ENCODE measurements around the gene CELF4.

The CELF4 gene

DNA sequence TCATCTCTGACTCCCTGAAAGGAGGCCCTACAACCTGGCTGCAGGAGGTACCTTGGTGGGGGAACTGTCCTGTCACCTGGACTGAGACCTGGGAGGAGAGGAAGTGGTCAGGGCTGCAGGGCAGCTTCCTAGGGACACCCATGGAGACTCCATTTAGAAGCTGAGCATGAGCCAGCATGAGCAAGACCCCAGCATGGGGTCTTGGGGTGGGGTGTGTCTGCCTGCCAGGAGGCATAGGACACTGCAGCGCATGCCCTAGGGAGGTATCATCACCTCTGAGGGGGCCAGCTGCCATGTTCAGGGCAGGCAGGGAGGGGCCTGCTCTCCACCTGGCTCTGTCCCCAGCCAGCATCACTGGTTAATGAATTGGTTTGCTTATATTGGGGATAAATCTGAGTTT is 249.7 kb downstream of the CELF4 start:
- H3K9ac ChIP-seq (ENCODE audit: low read length in 5 of 5), result no peak overlapping the region
- H3K9me3 ChIP-seq (ENCODE audit: control insufficient read depth in 5 of 5, low read length in 5 of 5), result no peaks in the 10 kb centered on the region
- no peaks in the 10 kb centered on the region for H3K4me1 ChIP-seq (ENCODE audit: control insufficient read depth in 5 of 5, insufficient read depth in 5 of 5, low read length in 5 of 5)
- H3K27ac ChIP-seq (ENCODE audit: low read depth, low read length), result no peak overlapping the region
- no peak overlapping the region for H3K4me3 ChIP-seq (ENCODE audit: low read depth in 1 of 5, low read length in 5 of 5)
- peaks cover 0 to 10% (median 3%) of the 10 kb centered on the region in 5 donors for H3K27me3 ChIP-seq (ENCODE audit: control insufficient read depth in 5 of 5, insufficient read depth in 4 of 5, low read length in 5 of 5)
- no peaks in the 10 kb centered on the region for H3K36me3 ChIP-seq (ENCODE audit: control insufficient read depth in 5 of 5, insufficient read depth in 5 of 5, low read length in 5 of 5)

DNA sequence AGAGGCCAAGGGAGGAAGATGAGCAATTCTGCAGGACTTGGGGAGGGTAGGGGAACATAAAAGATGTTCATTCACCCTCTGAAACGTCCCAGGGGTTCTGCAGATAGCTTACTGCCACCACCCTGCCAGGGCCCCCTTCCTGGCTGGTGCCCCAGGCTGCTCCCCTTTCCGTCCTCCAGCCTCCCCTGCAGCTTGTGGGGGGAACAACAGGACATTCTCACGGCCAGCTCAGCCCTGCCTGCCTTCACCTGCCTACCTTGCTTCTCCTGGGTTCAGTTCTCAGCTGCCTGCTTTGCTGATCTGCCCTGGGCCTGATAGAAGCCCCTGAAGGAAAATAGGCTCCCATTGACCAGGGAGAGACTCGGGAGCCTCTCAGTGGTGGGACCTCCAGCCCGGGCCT is 251.1 kb downstream of the CELF4 start:
- Histone ChIP-seq H3K4me1 (ENCODE audit: control insufficient read depth in 5 of 5, insufficient read depth in 5 of 5, low read length in 5 of 5) (no peaks in the 10 kb centered on the region), H3K27me3 (ENCODE audit: control insufficient read depth in 5 of 5, insufficient read depth in 4 of 5, low read length in 5 of 5) (peaks cover 0 to 4% (median 0%) of the 10 kb centered on the region in 5 donors), H3K36me3 (ENCODE audit: control insufficient read depth in 5 of 5, insufficient read depth in 5 of 5, low read length in 5 of 5) (no peaks in the 10 kb centered on the region), H3K27ac (ENCODE audit: low read depth, low read length) (no peak overlapping the region), H3K9ac (ENCODE audit: low read length in 5 of 5) (no peak overlapping the region), H3K9me3 (ENCODE audit: control insufficient read depth in 5 of 5, low read length in 5 of 5) (no peaks in the 10 kb centered on the region), H3K4me3 (ENCODE audit: low read depth in 1 of 5, low read length in 5 of 5) (no peak overlapping the region)

DNA sequence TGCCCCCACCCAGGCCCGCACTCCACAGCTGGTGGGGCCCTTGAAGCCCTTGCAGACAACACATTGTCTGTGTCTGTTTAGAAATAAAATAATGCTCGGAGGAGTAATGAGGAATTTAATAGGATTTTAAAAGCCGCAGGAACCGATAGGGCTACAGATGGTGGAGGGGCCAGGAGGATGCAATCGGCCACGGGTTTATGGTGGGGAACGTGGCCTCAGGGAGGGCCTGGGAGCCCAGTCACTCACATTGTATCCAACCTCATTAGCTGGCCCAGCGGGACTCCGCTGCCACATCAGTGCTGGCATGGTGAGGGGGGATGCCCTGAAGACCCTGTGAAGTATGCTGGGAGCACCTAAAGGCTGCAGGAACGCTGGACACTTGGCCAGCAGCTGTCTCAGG is 252.0 kb downstream of the CELF4 start:
- no peaks in the 10 kb centered on the region for H3K36me3 ChIP-seq (ENCODE audit: control insufficient read depth in 5 of 5, insufficient read depth in 5 of 5, low read length in 5 of 5)

DNA sequence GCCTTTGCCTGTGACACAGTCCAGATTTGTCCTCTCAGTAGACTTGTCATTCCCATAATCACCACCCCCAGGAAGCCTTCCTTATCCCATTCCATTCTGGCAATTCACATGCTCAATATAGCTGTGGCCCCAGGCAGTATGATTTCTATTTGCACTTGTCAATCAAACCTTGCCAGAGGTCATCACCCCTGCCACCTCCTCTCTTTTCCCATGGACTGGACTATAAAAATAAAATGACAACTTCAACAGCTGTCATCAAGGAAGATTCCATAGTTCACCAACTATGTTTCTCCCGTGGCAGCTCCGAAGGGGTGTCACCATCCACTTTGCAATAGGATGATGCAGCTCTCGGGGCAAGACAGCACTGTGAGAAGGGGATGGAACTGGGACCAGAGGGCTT is 255.7 kb downstream of the CELF4 start:
- Histone ChIP-seq H3K4me1 (ENCODE audit: control insufficient read depth in 5 of 5, insufficient read depth in 5 of 5, low read length in 5 of 5) (no peaks in the 10 kb centered on the region), H3K27ac (ENCODE audit: low read depth, low read length) (no peak overlapping the region), H3K4me3 (ENCODE audit: low read depth in 1 of 5, low read length in 5 of 5) (no peak overlapping the region), H3K9ac (ENCODE audit: low read length in 5 of 5) (no peak overlapping the region), H3K9me3 (ENCODE audit: control insufficient read depth in 5 of 5, low read length in 5 of 5) (no peaks in the 10 kb centered on the region), H3K36me3 (ENCODE audit: control insufficient read depth in 5 of 5, insufficient read depth in 5 of 5, low read length in 5 of 5) (no peaks in the 10 kb centered on the region), H3K27me3 (ENCODE audit: control insufficient read depth in 5 of 5, insufficient read depth in 4 of 5, low read length in 5 of 5) (no peaks in the 10 kb centered on the region)

More for the DNA sequence above, 252.0 kb downstream of the CELF4 start:
- no peaks in the 10 kb centered on the region for H3K9me3 ChIP-seq (ENCODE audit: control insufficient read depth in 5 of 5, low read length in 5 of 5)
- H3K27ac ChIP-seq (ENCODE audit: low read depth, low read length), result no peak overlapping the region
- no peaks in the 10 kb centered on the region for H3K4me1 ChIP-seq (ENCODE audit: control insufficient read depth in 5 of 5, insufficient read depth in 5 of 5, low read length in 5 of 5)
- H3K9ac ChIP-seq (ENCODE audit: low read length in 5 of 5), result no peak overlapping the region
- H3K27me3 ChIP-seq (ENCODE audit: control insufficient read depth in 5 of 5, insufficient read depth in 4 of 5, low read length in 5 of 5), result no peaks in the 10 kb centered on the region
- no peak overlapping the region for H3K4me3 ChIP-seq (ENCODE audit: low read depth in 1 of 5, low read length in 5 of 5)

DNA sequence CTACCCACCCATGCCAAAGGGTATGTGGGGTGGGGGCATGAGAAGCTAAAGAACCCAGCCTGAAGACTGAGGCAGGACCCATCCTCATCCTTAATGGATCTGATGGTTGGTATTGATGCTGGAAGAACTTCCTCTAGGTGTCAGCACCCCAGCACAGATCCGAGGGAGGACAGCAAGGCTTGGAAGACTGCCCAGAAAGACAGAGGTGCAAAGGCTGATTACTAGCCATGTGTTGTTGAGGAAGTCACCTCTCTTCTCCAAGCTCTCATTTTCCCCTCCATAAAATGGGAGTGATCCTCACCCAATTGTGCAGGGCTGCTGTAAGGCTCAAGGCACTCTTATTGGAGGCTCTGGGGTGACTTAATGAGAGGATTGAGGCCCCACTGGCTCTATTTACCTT is 256.5 kb downstream of the CELF4 start:
- Histone ChIP-seq H3K9ac (ENCODE audit: low read length in 5 of 5) (no peak overlapping the region), H3K27ac (ENCODE audit: low read depth, low read length) (no peak overlapping the region), H3K27me3 (ENCODE audit: control insufficient read depth in 5 of 5, insufficient read depth in 4 of 5, low read length in 5 of 5) (no peaks in the 10 kb centered on the region), H3K9me3 (ENCODE audit: control insufficient read depth in 5 of 5, low read length in 5 of 5) (no peaks in the 10 kb centered on the region), H3K4me3 (ENCODE audit: low read depth in 1 of 5, low read length in 5 of 5) (no peak overlapping the region), H3K4me1 (ENCODE audit: control insufficient read depth in 5 of 5, insufficient read depth in 5 of 5, low read length in 5 of 5) (no peaks in the 10 kb centered on the region), H3K36me3 (ENCODE audit: control insufficient read depth in 5 of 5, insufficient read depth in 5 of 5, low read length in 5 of 5) (no peaks in the 10 kb centered on the region)

DNA sequence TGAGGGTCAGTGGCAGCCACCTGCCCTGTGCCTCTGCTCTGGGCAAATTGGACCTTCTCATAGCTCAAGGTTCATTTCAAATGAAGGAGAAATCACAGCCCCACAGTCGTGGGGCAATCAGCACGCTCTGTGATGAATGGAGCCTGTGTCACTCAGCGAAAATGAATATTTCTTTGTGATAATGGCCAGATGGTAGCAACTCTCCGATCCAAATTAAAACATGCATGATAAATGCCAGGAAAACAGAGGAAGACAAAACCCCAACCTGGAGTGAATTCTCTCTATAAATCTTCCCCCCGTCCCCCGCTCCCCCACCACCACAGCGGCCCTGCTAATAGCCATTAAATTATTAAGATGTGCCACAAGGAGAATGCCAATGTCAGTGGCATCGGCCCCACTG is 258.4 kb downstream of the CELF4 start:
- Histone ChIP-seq H3K4me1 (ENCODE audit: control insufficient read depth in 5 of 5, insufficient read depth in 5 of 5, low read length in 5 of 5) (no peaks in the 10 kb centered on the region), H3K9me3 (ENCODE audit: control insufficient read depth in 5 of 5, low read length in 5 of 5) (no peaks in the 10 kb centered on the region)

DNA sequence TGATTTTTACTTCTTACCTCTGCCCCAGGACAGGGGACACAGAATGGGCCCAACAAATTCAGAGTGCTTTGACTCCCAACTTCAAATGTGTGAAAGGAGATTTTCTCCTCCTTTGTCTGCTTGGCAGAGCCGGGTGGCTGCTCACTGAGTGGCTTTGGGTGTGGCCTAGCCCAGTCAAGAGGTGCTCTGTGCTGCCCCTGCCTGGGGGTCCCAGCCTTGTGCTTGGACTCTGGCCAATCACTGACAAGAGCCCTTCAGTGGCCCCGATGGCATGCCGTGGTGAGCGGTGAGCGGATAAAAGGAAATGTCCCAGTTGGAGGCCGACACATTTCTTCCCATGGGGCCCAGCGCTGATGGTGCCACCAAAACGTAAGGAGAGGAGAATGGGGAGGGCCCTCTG is 259.2 kb downstream of the CELF4 start:
- H3K4me3 ChIP-seq (ENCODE audit: low read depth in 1 of 5, low read length in 5 of 5), result no peak overlapping the region
- no peaks in the 10 kb centered on the region for H3K4me1 ChIP-seq (ENCODE audit: control insufficient read depth in 5 of 5, insufficient read depth in 5 of 5, low read length in 5 of 5)
- H3K9ac ChIP-seq (ENCODE audit: low read length in 5 of 5), result no peak overlapping the region

More for the DNA sequence above, 258.4 kb downstream of the CELF4 start:
- Histone ChIP-seq H3K9ac (ENCODE audit: low read length in 5 of 5) (no peak overlapping the region), H3K27me3 (ENCODE audit: control insufficient read depth in 5 of 5, insufficient read depth in 4 of 5, low read length in 5 of 5) (no peaks in the 10 kb centered on the region), H3K36me3 (ENCODE audit: control insufficient read depth in 5 of 5, insufficient read depth in 5 of 5, low read length in 5 of 5) (no peaks in the 10 kb centered on the region), H3K27ac (ENCODE audit: low read depth, low read length) (no peak overlapping the region), H3K4me3 (ENCODE audit: low read depth in 1 of 5, low read length in 5 of 5) (no peak overlapping the region)

DNA sequence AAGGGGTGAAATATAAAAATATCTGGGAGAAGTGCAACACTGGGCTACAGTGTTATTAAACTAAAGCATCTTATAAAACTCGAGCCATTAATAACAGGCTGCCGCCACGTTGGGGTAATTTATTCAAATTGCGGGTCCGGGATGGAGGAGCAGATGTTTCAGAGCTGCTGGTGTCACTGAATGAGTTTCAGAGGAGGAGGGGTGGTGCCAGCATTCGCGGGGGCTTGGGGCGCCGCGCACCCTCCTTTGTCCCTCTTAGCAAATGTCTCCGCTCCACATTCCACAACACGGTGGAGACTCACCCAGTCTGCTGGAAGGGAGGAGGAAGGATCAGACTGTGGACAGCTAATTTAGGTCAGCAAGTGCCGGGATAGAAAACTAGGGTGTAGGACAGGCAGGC is 260.5 kb downstream of the CELF4 start:
- no peak overlapping the region for H3K27ac ChIP-seq (ENCODE audit: low read depth, low read length)
- no peaks in the 10 kb centered on the region for H3K36me3 ChIP-seq (ENCODE audit: control insufficient read depth in 5 of 5, insufficient read depth in 5 of 5, low read length in 5 of 5)
- peaks cover 0 to under 1% (median 0%) of the 10 kb centered on the region in 5 donors for H3K4me1 ChIP-seq (ENCODE audit: control insufficient read depth in 5 of 5, insufficient read depth in 5 of 5, low read length in 5 of 5)
- H3K9ac ChIP-seq (ENCODE audit: low read length in 5 of 5), result no peak overlapping the region
- H3K27me3 ChIP-seq (ENCODE audit: control insufficient read depth in 5 of 5, insufficient read depth in 4 of 5, low read length in 5 of 5), result no peaks in the 10 kb centered on the region
- H3K4me3 ChIP-seq (ENCODE audit: low read depth in 1 of 5, low read length in 5 of 5), result no peak overlapping the region
- no peaks in the 10 kb centered on the region for H3K9me3 ChIP-seq (ENCODE audit: control insufficient read depth in 5 of 5, low read length in 5 of 5)

More for the DNA sequence above, 259.2 kb downstream of the CELF4 start:
- H3K27ac ChIP-seq (ENCODE audit: low read depth, low read length), result no peak overlapping the region
- H3K27me3 ChIP-seq (ENCODE audit: control insufficient read depth in 5 of 5, insufficient read depth in 4 of 5, low read length in 5 of 5), result no peaks in the 10 kb centered on the region
- H3K9me3 ChIP-seq (ENCODE audit: control insufficient read depth in 5 of 5, low read length in 5 of 5), result no peaks in the 10 kb centered on the region
- no peaks in the 10 kb centered on the region for H3K36me3 ChIP-seq (ENCODE audit: control insufficient read depth in 5 of 5, insufficient read depth in 5 of 5, low read length in 5 of 5)

DNA sequence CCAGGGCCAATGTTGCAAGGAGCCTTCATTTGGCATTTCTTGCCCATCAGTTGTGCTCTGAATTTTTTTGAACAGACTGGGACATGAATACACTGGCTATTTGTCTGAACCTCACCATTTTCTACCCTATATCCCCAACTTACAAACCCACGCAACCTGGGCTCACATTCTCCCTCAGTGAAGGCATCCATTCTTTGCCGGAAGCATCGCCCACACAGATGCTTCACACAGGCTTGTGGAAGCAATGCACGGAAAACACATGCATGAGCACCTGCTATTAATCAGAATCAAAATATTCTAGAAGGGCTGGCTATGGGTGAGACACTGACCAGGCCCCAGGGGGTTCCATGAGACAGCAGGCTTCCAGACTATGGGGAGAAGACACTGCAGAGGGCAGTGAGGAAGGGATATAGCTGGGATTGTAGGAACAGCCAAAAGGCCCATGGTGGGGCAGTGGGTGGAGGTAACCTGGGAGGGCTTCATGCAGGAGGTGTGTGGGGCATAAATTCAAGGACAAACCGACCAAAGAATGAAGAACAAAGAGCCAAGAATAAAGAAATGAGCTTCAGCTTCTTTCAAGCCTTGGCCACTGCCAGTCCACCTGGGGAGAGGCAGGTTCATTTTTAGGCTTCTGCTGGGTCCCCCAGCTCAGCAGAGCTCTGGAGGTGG is 261.5 kb downstream of the CELF4 start:
- no peak overlapping the region for H3K27ac ChIP-seq (ENCODE audit: low read depth, low read length)
- no peaks in the 10 kb centered on the region for H3K9me3 ChIP-seq (ENCODE audit: control insufficient read depth in 5 of 5, low read length in 5 of 5)
- no peak overlapping the region for H3K9ac ChIP-seq (ENCODE audit: low read length in 5 of 5)
- no peak overlapping the region for H3K4me3 ChIP-seq (ENCODE audit: low read depth in 1 of 5, low read length in 5 of 5)
- H3K4me1 ChIP-seq (ENCODE audit: control insufficient read depth in 5 of 5, insufficient read depth in 5 of 5, low read length in 5 of 5), result peaks cover 0 to 10% (median 9%) of the 10 kb centered on the region in 5 donors
- H3K27me3 ChIP-seq (ENCODE audit: control insufficient read depth in 5 of 5, insufficient read depth in 4 of 5, low read length in 5 of 5), result no peaks in the 10 kb centered on the region
- H3K36me3 ChIP-seq (ENCODE audit: control insufficient read depth in 5 of 5, insufficient read depth in 5 of 5, low read length in 5 of 5), result no peaks in the 10 kb centered on the region

DNA sequence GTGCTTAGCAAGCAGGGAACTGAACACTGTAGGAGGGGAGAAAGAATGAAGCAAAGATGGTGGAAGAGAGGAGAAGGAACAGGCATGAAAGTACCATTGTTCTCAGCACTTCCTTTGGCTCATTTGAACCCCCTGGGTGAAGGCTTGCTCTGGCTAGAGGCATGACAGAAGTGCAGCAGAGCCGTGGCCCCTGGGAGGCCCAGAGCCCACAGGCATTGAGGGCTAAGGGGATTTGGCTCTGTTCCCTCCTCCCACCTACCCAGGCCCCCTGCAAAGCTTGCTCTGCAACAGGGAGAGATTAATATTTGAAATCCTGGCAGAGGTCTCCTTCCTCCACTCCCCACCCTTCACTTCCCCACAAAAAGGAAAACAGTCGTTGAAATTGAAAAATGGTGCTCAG is 262.6 kb downstream of the CELF4 start:
- peaks cover 0 to 14% (median 13%) of the 10 kb centered on the region in 5 donors for H3K4me1 ChIP-seq (ENCODE audit: control insufficient read depth in 5 of 5, insufficient read depth in 5 of 5, low read length in 5 of 5)
- H3K27me3 ChIP-seq (ENCODE audit: control insufficient read depth in 5 of 5, insufficient read depth in 4 of 5, low read length in 5 of 5), result no peaks in the 10 kb centered on the region
- no peak overlapping the region for H3K4me3 ChIP-seq (ENCODE audit: low read depth in 1 of 5, low read length in 5 of 5)
- no peaks in the 10 kb centered on the region for H3K36me3 ChIP-seq (ENCODE audit: control insufficient read depth in 5 of 5, insufficient read depth in 5 of 5, low read length in 5 of 5)
- H3K9ac ChIP-seq (ENCODE audit: low read length in 5 of 5), result no peak overlapping the region
- no peak overlapping the region for H3K27ac ChIP-seq (ENCODE audit: low read depth, low read length)
- H3K9me3 ChIP-seq (ENCODE audit: control insufficient read depth in 5 of 5, low read length in 5 of 5), result no peaks in the 10 kb centered on the region

All from subcutaneous abdominal adipose tissue (tissue), 5 donors.